ENCODE measurements around the gene BABAM2. TPM values are rescaled to one million over a fixed set of nuclear protein-coding genes. Genes with fewer than 3 reads are reported as not detected.

BABAM2 gene
- total and polyA plus RNA-seq, 2 experiments from 2014 or later, result 31.8 to 83.3 TPM

- Histone ChIP-seq H3K36me3 (no peaks in the 10 kb centered on the region), H3K27ac (no peak overlapping the region), H3K27me3 (no peaks in the 10 kb centered on the region), H3K9me3 (ENCODE audit: low read depth) (no peaks in the 10 kb centered on the region), H3K4me3 (no peak overlapping the region), H3K4me1 (ENCODE audit: low read depth) (no peaks in the 10 kb centered on the region)
- DNase-seq (ENCODE audit: low read depth in 1 of 2, low spot score in 1 of 2), result no peak
- TF ChIP-seq CTCF (IDR thresholded peaks at IDR 0.05; ENCODE audit: low read depth, low read length), result no peak
Observed at GRCh38 chr2:28270456-28271152, 380.1 kb downstream of the BABAM2 start.

GRCh38 chr2:28271231-28271918 lies 380.8 kb downstream of the BABAM2 start:
- no peaks in the 10 kb centered on the region for H3K27me3 ChIP-seq
- H3K4me1 ChIP-seq (ENCODE audit: low read depth), result no peaks in the 10 kb centered on the region
- DNase-seq (ENCODE audit: low read depth in 1 of 2, low spot score in 1 of 2), result no peak
- TF ChIP-seq CTCF (IDR thresholded peaks at IDR 0.05; ENCODE audit: low read depth, low read length), result no peak
- H3K36me3 ChIP-seq, result no peaks in the 10 kb centered on the region
- no peaks in the 10 kb centered on the region for H3K9me3 ChIP-seq (ENCODE audit: low read depth)
- no peak overlapping the region for H3K27ac ChIP-seq
- H3K4me3 ChIP-seq, result no peak overlapping the region

- DNase-seq (ENCODE audit: low read depth in 1 of 2, low spot score in 1 of 2), result peak in 1 of 2 donors; percentile 32
- H3K4me3 ChIP-seq, result no peak overlapping the region
- no peak for TF ChIP-seq CTCF (IDR thresholded peaks at IDR 0.05; ENCODE audit: low read depth, low read length)
Observed at GRCh38 chr2:28271919-28272250, 381.4 kb downstream of the BABAM2 start.

GRCh38 chr2:28273751-28274150 lies 383.2 kb downstream of the BABAM2 start:
- Histone ChIP-seq H3K4me1 (ENCODE audit: low read depth) (peaks cover 3% of the 10 kb centered on the region), H3K27ac (no peak overlapping the region), H3K27me3 (no peaks in the 10 kb centered on the region), H3K9me3 (ENCODE audit: low read depth) (no peaks in the 10 kb centered on the region), H3K36me3 (no peaks in the 10 kb centered on the region), H3K4me3 (no peak overlapping the region)
- no peak for TF ChIP-seq CTCF (IDR thresholded peaks at IDR 0.05; ENCODE audit: low read depth, low read length)
- DNase-seq (ENCODE audit: low read depth in 1 of 2, low spot score in 1 of 2), result no peak

More at GRCh38 chr2:28271919-28272250, 381.4 kb downstream of the BABAM2 start:
- Histone ChIP-seq H3K36me3 (no peaks in the 10 kb centered on the region), H3K4me1 (ENCODE audit: low read depth) (peaks cover 2% of the 10 kb centered on the region), H3K9me3 (ENCODE audit: low read depth) (no peaks in the 10 kb centered on the region), H3K27ac (no peak overlapping the region), H3K27me3 (no peaks in the 10 kb centered on the region)

- Histone ChIP-seq H3K4me1 (ENCODE audit: low read depth) (peaks cover 3% of the 10 kb centered on the region), H3K9me3 (ENCODE audit: low read depth) (no peaks in the 10 kb centered on the region), H3K27ac (no peak overlapping the region), H3K27me3 (no peaks in the 10 kb centered on the region), H3K4me3 (no peak overlapping the region), H3K36me3 (no peaks in the 10 kb centered on the region)
- TF ChIP-seq CTCF (IDR thresholded peaks at IDR 0.05; ENCODE audit: low read depth, low read length), result no peak
- DNase-seq (ENCODE audit: low read depth in 1 of 2, low spot score in 1 of 2), result peak in 1 of 2 donors; percentile 89
Observed at GRCh38 chr2:28274911-28275685, 384.6 kb downstream of the BABAM2 start.
